Subcutaneous adipose tissue (tissue), 4 donors: Measurements from ENCODE around the gene STK32C. TPM values are rescaled to one million over a fixed set of nuclear protein-coding genes. Genes with fewer than 3 reads are reported as not detected.

Experiments
- total RNA-seq, 4 donors: library from RNA; depleted of rRNA; stranded (reverse); fragments of >200 nt; gene quantifications; one replicate each; pipeline ENCODE4 v1.1.0, GENCODE V29; 2016
- TF ChIP-seq, protein P1 (sequence below): fragments of 450-650 bp; IDR thresholded peaks from one replicate; pipeline ENCODE4 v1.5.1; 2016; ENCODE audit warnings: low read depth, mild to moderate bottlenecking, control low read depth, antibody characterized with exemption, moderate library complexity

Gene STK32C
- total RNA-seq, 4 donors from 2014 or later, result 2.9 to 12.3 (median 10.9) TPM

DNA sequence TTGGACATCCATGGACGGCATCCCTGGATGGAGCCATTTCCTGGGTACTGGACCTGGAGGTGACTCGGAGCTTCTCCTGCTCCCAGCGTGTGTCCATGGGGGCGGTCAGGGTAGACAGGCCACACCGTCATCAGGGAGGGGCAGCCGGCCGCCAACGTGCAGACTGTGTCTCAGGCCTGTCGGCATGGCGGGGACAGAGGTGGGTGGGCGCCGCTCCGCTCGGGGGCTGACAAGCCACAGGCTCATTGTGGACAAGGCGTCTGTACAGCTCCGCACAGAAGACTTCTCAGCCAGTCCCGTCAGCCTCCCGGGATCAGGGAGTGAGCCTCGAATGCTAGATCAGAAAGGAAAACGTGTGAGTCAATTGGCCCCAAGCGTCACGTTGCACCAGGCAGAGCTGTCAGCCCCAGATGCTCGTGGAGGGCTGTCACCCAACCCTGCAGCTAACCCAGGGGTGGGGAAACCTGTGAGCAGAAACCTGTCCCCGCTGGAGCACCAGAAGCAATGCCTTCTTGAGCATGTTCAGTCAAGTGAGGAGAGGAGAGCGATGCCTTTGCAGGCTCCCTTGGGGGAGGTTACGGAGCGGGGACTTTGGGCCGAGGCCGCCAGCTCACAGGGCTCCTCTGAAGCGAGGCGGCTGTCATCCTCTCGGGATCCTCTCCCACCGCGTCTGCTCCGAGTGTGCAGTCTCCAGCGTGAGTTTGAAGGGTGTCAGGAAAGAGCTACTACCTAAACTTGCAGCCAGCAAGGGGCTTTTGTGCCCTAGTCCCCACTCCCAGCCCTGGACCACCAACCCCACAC is 137.0 kb downstream of the STK32C start:
- TF ChIP-seq, protein P1, sequence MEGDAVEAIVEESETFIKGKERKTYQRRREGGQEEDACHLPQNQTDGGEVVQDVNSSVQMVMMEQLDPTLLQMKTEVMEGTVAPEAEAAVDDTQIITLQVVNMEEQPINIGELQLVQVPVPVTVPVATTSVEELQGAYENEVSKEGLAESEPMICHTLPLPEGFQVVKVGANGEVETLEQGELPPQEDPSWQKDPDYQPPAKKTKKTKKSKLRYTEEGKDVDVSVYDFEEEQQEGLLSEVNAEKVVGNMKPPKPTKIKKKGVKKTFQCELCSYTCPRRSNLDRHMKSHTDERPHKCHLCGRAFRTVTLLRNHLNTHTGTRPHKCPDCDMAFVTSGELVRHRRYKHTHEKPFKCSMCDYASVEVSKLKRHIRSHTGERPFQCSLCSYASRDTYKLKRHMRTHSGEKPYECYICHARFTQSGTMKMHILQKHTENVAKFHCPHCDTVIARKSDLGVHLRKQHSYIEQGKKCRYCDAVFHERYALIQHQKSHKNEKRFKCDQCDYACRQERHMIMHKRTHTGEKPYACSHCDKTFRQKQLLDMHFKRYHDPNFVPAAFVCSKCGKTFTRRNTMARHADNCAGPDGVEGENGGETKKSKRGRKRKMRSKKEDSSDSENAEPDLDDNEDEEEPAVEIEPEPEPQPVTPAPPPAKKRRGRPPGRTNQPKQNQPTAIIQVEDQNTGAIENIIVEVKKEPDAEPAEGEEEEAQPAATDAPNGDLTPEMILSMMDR, result no peak

DNA sequence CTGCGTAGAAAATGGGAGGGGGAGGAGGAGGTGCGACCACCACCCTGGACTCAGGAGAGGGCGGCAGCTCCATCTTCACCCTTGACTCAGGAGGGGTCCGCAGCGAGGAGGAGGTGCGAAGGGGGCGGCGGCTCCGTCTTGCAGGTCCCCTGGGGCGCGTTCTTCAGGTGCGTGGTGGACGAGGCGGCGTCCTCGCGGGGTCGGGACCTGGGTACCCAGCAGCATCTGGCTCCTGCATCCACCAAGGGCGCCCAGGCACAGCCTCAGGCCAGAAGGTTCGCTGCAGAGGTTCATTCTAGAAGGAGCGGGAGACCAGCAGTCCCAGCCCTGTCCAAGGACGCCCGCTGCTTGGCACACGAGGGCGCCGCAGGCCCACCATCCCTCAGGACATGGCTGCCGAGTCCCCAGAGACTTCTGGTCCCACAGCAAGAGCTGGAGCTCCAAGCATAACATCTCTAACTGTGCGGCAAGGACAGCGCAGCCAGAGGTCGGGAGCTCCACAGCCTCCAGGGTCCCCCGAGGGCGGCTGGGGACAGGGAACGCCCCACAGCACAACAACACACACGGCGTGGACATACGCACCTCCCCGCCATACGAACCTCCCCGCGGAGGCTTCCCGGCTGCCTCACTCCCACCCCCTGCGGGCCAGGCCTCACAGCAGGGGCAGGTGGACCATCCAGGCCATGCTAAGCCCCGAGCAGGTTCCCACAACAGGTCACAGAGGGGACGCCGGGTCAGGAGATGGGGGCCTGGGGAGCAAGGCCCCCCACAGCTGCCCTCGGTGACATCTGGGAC is 137.8 kb downstream of the STK32C start:
- TF ChIP-seq, protein P1, result no peak

DNA sequence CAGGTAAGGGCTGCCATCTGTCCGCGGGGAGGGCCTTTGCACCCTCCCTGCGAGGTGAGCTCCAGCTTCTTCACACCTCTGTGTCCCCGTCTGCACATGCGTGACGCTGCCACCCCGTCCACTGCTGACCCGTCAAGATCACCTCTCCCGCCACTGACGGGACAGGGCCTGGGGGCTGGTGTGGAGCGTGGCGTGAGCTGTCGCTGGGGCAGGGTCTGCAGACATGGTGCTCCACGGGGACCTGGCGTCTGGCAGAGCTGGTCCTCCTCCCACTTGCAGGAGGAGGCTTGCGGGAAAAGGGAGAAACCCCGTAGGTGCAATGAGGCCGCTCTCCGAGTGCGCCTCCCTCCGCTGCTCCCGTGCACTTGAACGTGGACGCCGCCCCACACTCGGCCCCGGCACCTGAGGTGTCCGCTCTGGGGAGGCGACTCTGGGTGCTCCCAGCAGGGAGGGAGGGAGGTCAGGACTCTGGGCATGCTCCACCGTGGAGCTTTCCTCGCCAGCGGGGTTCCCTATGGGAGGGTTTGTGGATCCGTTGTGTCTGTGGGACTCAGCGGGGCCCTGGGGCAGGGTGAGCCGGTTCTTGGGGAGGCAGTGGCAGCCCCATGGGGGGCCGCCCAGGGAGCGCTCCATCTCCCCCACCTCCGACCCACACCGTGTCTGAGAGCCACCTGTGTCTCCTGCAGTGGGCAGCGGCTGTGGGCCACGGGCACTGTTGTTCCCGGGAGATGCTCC is 138.6 kb downstream of the STK32C start:
- TF ChIP-seq, protein P1, result no peak

DNA sequence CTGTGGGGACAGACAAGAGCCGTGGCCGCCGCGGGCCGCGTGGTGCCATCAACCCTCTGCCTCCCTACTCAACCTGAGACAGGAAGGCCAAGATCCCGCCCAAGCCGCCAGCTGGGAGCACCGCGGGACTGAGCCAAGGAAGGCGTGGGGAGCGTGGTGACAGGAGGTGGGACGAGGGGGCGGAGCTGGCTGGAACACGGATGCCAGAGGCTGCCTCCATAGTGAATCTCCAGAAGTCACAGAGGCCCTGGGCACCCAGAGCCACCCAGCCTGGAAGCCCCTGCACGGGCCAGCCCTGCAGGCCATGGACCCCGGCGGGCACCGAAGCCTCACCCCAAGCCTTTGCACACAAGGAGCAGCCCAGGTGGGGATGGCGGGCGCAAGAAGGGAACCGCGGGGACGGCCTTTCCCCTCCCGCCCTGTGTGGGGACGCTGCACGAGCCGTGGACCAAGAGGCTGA is 139.1 kb downstream of the STK32C start:
- TF ChIP-seq, protein P1, result no peak

DNA sequence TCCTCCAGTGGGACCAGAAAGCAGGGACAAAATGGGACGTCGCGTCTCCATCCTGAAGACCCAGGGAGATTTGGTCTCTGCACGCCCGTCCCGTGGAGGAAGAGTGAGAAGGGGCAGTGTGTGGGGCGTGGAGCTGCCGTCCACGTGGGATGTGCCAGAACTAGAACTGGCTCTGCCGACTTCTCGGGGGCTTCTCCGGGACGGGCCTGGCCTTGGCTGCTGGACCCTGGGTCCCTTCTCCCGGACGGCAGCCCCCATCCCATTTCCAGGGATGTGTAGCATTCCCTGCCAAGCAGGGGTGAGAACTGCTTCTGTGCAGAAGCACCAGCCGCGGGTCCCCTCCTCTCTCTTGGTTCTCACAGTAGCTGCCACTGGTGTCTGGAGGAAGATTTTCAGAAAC is 139.8 kb downstream of the STK32C start:
- TF ChIP-seq, protein P1, result no peak

DNA sequence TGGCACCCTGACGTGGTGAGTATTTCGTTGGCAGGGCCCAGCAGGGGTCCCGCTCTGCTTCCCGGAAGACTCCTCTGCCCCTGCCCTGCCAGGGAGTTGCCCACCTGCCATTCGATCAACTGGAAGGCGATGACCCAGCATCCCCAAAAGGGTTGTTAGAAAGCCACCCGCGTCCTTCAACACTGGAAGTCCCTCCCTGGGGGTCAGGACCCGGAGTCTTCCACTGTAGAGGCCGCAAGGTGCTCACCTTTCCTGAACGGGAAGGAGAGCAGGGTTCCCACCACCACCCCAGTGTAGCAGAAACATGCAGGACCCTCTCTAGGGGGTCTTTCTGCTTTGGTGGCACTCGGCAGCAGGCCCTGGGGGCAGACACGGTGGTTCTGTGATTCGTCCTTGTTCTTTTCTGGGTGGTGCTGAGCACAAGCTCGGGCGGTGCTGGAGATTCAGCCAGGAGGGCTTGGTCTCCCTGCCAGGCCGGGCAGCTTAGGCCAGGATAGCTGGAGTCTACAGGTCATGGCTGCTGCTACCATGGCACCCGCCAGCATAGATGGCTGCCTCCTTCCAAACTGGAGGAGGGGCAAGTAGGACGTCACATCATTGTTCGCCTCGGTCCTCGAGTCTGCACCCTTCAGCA is 140.6 kb downstream of the STK32C start:
- TF ChIP-seq, protein P1, result no peak
